ENCODE measurements around the gene PDE8B. TPM values are rescaled to one million over a fixed set of nuclear protein-coding genes. Genes with fewer than 3 reads are reported as not detected.

PDE8B gene
- total and polyA plus RNA-seq, 12 donors: 1.1 to 6.8 (median 4.8) TPM

DNA sequence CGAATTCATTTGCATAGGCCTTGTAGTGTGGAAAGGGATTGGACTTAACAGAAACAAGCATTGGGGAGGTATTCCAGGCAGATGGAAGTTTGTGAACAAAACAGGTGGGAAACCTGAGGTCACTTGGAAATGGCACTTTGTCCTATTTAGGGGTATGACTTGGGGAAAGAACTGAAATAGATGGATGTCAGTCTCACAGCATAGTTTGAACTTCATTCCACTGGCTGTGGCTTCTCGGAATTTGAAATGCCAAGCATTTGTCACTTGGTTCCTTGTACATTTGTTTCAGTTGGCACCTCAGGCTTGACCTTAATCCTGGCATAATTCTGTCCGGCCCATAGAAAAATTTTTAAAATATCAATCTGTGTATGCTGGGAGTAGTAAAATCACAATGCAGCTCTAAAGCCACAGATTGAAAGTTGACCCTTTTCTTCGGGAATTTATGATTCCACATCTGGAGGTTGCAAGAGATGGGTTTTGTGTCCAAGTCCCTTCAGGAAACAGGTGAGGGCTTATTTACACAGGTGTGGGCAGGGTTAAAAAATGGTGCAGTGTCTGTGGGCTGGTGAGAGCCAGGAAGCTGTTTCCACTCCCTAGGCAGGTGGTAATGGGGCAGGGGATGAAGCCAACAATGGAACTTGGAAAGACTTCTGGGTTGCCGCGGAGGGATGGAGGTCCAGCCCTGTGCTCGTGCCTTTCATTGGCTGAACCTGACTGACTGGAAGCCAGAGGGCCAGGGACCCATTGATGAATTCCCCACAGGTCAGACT, 39.2 kb upstream of the PDE8B start:
- H3K27ac ChIP-seq: no peak overlapping the region
- H3K4me3 ChIP-seq: no peak overlapping the region
- TF ChIP-seq POLR2A (IDR thresholded peaks at IDR 0.05): no peak
- TF ChIP-seq, protein P1, sequence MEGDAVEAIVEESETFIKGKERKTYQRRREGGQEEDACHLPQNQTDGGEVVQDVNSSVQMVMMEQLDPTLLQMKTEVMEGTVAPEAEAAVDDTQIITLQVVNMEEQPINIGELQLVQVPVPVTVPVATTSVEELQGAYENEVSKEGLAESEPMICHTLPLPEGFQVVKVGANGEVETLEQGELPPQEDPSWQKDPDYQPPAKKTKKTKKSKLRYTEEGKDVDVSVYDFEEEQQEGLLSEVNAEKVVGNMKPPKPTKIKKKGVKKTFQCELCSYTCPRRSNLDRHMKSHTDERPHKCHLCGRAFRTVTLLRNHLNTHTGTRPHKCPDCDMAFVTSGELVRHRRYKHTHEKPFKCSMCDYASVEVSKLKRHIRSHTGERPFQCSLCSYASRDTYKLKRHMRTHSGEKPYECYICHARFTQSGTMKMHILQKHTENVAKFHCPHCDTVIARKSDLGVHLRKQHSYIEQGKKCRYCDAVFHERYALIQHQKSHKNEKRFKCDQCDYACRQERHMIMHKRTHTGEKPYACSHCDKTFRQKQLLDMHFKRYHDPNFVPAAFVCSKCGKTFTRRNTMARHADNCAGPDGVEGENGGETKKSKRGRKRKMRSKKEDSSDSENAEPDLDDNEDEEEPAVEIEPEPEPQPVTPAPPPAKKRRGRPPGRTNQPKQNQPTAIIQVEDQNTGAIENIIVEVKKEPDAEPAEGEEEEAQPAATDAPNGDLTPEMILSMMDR (IDR thresholded peaks at IDR 0.05): no peak
- no peaks in the 10 kb centered on the region for H3K27me3 ChIP-seq
- intact Hi-C loops (cut with DNase I): no loop called here
- H3K36me3 ChIP-seq (replicated peaks in 1 of 2): no peaks in the 10 kb centered on the region
- no peak for DNase-seq
- no peaks in the 10 kb centered on the region for H3K9me3 ChIP-seq (replicated peaks in 1 of 3)
- peaks cover 0 to 12% of the 10 kb centered on the region in 2 donors for H3K4me1 ChIP-seq (replicated peaks in 1 of 2)
- 79 to 93% (median 88%) methylated on average over 7 of the region's 7 CpGs for WGBS, 4 donors

GRCh38 chr5:77172713-77173328, 37.7 kb upstream of the PDE8B start:
- no peak for TF ChIP-seq POLR2A (IDR thresholded peaks at IDR 0.05)
- TF ChIP-seq, protein P1 (IDR thresholded peaks at IDR 0.05): no peak
- intact Hi-C loops (cut with DNase I): no loop called here
- Histone ChIP-seq H3K27ac (no peak overlapping the region), H3K27me3 (peaks cover 5% of the 10 kb centered on the region), H3K4me1 (replicated peaks in 1 of 2) (peaks cover 0 to 12% of the 10 kb centered on the region in 2 donors), H3K9me3 (replicated peaks in 1 of 3) (no peaks in the 10 kb centered on the region), H3K4me3 (no peak overlapping the region), H3K36me3 (replicated peaks in 1 of 2) (no peaks in the 10 kb centered on the region)
- 93 to 100% (median 98%) methylated on average over 1 of the region's 1 CpG for WGBS, 4 donors
- DNase-seq: no peak

DNA sequence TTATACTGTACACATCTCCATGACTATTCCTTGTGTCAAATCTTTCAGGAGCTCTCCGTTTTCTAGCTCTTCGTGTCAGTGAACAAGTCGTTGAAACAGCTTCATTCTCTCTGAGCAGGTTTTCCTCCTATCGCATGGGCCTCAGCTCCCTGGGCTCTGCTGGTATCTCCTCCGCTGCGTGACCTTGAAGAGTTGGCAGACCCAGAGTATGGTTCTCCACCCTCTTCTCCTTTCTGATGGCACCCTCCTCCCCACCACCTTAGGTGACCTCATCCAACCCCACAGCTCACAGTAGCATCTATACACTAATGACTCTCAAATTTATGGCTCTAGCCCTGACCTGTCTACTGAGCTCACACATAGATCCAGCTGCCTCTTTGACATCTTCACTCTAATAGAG, 36.0 kb upstream of the PDE8B start:
- no peaks in the 10 kb centered on the region for H3K36me3 ChIP-seq (replicated peaks in 1 of 2)
- no peaks in the 10 kb centered on the region for H3K4me1 ChIP-seq (replicated peaks in 1 of 2)
- no peak overlapping the region for H3K4me3 ChIP-seq
- no peak overlapping the region for H3K27ac ChIP-seq
- intact Hi-C loops (cut with DNase I): no loop called here
- WGBS, 4 donors: 77 to 82% (median 79%) methylated on average over 6 of the region's 6 CpGs
- TF ChIP-seq POLR2A (IDR thresholded peaks at IDR 0.05): no peak
- TF ChIP-seq, protein P1 (IDR thresholded peaks at IDR 0.05): no peak
- DNase-seq: no peak
- H3K27me3 ChIP-seq: peaks cover 5% of the 10 kb centered on the region
- no peaks in the 10 kb centered on the region for H3K9me3 ChIP-seq (replicated peaks in 1 of 3)

GRCh38 chr5:77175231-77175630, 35.2 kb upstream of the PDE8B start:
- Histone ChIP-seq H3K4me1 (replicated peaks in 1 of 2) (peaks cover 2 to 5% of the 10 kb centered on the region in 2 donors), H3K36me3 (replicated peaks in 1 of 2) (no peaks in the 10 kb centered on the region), H3K27me3 (peaks cover 11% of the 10 kb centered on the region), H3K27ac (no peak overlapping the region), H3K9me3 (replicated peaks in 1 of 3) (no peaks in the 10 kb centered on the region), H3K4me3 (no peak overlapping the region)
- DNase-seq: no peak
- intact Hi-C loops (cut with DNase I): no loop called here
- TF ChIP-seq, protein P1 (IDR thresholded peaks at IDR 0.05): no peak
- no peak for TF ChIP-seq POLR2A (IDR thresholded peaks at IDR 0.05)
